Measurements from ENCODE around the gene EEF1AKMT4.

EEF1AKMT4 gene

DNA sequence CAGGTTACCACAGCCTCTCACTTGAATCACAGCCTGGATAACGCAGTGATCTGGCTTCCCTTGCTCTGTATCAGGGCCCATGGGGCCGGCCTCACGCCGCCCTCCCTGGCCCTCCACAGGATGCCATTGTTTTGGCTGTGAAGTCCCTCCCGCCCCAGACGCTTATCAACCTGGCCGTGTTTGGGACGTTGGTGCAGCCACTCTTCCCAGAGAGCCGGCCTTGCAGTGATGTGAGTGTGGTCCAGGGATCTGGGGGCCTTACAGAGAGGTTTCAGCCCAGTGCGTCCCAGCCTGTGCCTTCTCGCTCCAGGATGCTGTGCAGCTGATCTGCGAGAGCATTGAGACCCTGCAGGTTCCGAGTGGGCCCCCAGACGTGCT is 13.4 kb upstream of the EEF1AKMT4 start:
- DNase-seq, result no peak

DNA sequence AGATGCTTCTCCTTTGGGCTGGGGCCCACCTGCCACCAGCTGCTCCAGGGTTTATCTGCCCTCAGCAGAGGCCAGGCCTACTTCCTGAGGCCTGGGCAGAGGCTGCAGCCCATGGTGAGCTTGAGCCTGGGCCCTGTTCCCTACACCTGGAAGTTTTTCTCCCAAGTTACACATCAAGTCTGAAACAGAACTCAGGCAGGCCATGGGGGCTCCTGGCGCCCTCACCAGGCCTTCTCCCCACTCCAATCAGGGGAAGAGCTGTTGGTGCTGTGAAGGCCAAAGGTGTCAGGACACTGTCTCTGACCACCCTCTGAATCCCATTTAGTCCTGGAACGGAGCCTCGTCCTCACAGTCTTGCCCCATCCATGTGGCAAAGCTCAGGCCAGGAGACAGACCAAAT is 12.8 kb upstream of the EEF1AKMT4 start:
- DNase-seq, result no peak

DNA sequence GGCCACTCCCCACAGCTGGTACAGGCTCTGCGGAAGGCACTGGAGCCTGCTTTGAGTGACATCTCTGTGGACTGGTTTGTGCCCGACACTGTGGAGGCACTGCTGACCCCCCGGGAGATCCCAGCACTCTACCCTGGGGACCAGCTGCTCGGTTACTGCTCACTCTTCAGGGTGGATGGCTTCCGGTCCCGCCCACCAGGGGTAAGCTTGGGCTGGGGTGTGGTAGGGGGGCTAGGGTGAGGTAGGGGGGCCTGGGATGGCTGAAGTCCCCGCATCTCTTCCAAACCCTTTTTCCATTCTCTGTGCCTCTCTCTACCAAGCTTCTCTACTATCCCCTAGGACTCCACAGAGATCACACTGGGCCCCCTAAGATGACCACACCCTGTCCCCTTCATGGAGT is 12.3 kb upstream of the EEF1AKMT4 start:
- no peak for DNase-seq

DNA sequence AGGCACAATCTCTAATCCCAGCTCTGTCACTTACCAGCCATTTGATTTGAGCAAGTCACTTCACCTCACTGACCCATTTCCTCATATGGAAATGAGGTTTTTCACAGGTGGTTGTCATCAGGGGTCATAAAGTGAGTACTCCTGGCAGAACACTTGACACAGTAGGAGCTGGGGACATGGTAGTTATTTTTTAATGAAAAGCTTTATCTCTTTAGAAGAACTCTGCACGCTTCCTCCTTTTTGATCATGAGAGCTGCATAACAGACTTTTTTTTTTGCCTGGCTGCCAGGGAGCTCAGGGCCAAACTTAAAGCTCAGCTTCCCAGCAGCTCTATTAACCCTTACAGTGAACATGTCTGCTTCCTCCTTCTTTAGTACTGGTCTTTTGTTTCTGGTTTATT is 11.7 kb upstream of the EEF1AKMT4 start:
- no peak for DNase-seq

DNA sequence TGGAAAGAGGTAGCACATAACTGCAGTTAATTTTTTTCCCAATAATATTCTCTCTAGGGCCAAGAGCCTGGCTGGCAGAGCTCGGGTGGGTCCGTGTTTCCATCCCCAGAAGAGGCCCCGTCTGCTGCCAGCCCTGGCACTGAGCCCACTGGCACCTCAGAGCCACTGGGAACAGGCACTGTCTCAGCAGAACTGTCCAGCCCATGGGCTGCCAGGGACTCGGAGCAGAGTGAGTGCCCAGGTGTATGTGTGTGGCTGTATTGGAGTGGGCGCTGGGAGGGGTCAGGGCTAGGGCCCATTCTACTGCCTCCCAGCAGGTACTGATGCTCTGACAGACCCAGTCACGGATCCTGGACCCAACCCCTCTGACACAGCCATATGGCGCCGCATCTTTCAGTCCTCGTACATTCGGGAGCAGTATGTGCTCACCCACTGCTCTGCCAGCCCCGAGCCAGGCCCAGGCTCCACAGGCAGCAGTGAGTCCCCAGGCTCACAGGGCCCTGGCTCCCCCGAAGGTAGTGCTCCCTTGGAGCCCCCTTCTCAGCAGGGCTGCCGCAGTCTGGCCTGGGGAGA is 11.1 kb upstream of the EEF1AKMT4 start:
- no peak for DNase-seq

DNA sequence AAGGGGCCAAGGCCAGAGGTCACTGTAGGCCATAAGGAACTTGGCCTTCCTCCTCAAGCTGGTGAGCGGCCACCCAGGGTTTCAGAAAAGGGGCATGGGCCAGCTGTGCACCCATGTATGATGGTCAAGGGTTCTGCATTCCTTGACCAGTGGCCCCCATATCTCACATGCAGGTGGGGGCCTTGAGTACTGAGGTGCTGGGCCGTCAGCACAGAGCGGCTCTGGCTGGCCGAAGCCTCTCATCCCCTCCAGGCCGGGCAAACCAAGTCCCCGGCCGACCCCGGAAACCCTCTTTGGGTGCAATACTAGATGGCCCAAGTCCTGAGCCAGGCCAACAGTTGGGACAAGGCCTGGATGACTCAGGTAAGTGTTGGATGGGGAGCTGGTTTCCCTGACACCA is 10.3 kb upstream of the EEF1AKMT4 start:
- no peak for DNase-seq

DNA sequence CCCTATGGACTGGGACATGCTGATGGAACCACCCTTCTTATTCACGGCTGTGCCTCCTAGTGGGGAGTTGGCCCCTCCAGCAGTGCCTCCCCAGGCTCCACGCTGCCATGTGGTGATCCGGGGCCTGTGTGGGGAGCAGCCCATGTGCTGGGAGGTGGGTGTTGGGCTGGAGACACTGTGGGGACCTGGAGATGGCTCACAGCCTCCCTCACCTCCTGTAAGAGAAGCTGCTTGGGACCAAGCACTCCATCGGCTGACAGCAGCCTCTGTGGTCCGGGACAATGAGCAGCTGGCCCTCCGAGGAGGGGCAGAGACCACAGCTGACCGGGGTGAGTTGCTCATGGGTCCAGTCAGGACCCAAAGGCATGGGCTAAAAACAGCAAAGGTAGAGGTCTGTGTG is 9.8 kb upstream of the EEF1AKMT4 start:
- DNase-seq, result no peak

DNA sequence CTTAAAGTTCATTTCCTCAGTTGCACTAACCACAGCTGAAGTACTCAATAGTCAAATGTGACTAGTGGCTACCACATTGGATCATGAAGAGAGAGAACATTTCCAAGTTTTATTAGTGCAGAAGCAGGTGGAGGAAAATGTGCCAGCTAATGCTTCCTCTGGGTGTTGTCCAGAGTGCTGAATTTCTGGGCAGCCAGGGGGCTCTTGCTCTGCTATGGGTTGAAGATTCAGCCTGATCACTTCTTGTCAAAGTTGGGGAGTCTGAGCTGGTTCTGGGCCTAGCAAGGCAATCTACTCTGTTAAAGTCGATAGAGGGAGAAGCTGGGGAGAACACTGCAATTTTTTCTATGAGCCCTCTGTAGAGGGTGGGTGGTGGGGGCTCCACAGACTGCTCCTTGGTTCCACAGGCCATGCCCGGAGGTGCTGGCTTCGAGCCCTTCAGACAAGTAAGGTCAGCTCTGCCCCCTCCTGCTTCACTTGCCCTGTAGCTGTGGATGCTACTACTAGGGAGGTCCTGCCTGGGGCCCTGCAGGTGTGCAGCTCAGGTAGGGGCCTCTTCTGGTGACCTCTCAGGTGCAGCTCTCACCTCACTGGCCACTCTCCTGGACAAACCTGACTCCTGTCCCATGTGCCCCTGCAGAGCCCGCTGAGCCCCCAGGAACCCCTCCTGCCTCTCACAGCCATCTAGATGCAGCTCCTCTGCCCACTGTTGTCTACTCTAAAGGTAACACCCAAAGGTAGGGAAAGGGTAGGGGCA is 8.9 kb upstream of the EEF1AKMT4 start:
- DNase-seq, result peak; percentile 22

DNA sequence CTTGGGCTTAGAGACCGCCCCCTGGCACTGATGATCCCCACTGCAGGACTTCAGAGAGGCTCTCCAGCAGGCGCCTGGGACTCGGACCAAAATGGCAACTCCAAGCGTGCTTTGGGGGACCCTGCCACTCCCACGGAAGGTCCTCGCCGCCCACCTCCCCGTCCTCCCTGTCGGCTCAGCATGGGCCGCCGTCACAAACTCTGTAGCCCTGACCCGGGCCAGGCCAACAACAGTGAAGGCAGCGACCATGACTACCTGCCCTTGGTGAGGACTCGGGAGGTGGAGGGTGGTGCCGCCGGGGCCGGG is 8.4 kb upstream of the EEF1AKMT4 start:
- no peak for DNase-seq

DNA sequence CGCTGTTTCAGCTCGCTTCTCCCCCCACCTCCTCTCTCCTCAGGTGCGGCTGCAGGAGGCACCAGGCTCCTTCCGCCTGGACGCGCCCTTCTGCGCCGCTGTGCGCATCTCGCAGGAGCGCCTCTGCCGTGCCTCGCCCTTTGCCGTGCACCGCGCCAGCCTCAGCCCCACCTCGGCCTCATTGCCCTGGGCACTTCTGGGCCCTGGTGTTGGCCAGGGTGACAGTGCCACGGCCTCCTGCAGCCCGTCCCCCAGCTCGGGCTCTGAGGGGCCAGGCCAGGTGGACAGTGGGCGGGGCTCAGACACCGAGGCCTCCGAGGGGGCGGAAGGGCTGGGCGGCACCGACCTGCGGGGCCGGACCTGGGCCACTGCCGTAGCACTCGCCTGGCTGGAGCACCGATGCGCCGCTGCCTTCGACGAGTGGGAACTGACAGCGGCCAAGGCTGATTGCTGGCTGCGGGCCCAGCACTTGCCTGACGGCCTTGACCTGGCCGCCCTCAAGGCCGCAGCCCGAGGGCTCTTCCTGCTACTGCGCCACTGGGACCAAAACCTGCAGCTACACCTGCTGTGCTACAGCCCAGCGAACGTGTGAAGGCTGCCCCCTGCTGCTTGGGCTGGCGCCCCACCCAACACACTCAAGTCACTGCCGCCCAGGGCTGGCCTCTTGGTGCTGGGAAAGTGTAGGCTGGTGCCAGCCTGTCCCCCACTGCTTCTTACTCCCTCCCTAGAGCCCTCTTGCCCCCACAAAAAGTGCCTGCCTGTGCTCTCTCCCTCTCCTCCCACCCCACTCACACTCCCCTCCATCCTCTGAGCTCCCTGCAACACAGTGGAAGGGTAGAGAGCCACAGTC is 7.8 kb upstream of the EEF1AKMT4 start:
- peak; percentile 25 for DNase-seq

DNA sequence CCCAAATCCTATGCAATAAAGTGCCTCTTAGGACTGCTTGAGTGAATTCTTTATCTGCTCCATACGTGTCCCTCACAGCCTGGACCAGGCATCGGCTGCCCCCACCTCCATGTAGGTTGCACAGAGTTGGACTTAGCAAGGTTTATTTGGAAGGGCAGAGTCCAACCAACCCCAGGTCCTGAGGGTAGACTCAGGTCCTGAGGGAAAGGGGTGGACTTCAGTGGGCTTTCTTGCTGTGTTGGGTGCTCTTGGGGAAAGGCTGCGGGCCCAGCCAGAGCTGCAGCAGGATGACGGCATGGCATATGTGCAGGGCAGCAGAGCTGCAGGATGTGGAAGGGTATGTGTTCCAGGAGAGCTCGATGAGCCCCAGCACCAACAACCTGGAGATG is 7.2 kb upstream of the EEF1AKMT4 start:
- no peak for DNase-seq

DNA sequence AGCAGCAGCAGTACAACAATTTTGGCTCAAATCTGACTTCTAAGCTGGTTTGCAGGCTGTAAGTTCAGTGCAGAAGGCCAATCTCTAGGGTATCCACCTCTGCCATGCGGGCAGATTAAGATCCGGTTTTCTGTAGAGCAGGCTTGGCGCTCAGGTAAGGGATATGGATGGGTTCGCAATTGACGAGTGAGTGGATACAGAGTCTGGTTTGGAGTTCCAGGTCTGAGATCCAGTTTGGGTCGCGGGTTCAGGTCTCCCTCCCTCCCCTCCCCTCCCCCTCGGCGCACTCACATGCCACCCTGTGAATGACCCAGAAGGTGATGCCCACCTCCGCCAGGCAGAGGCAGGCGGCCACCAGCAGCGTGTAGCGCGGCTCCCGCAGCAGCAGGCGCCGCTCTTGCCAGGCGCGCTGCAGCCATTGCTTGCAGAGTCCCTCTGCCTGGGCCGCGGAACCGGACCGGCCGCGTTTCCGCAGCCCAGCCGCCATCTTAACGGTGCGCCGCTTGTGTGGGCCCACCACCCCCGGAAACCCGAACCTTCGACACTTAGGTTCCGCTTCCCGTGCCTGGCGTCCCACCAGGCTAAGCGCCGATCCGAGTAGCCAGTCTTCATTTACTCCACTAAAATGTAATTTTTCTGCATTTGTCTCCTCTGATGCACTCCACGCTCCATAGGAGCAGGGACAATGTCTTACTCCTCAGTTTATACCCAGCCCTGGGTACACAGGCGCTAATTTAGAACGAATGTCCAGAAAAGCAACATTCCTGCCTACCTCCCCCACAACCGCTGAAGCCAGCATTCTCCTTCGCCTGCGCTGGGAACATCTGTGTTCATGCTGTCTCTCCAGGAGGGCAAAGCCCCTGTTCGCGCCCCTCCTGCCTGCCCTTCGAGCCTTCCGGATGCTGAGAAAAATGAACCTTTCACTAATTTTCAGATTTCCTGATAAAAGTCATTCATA is 739 bp upstream of the EEF1AKMT4 start, which contains the start of gene ALG3:
TSS of gene ALG3 (minus strand) at position 509 of the 958 bp plus-strand sequence. CDS start at position 487, 22 bp downstream.
- peak; percentile 89 for DNase-seq

DNA sequence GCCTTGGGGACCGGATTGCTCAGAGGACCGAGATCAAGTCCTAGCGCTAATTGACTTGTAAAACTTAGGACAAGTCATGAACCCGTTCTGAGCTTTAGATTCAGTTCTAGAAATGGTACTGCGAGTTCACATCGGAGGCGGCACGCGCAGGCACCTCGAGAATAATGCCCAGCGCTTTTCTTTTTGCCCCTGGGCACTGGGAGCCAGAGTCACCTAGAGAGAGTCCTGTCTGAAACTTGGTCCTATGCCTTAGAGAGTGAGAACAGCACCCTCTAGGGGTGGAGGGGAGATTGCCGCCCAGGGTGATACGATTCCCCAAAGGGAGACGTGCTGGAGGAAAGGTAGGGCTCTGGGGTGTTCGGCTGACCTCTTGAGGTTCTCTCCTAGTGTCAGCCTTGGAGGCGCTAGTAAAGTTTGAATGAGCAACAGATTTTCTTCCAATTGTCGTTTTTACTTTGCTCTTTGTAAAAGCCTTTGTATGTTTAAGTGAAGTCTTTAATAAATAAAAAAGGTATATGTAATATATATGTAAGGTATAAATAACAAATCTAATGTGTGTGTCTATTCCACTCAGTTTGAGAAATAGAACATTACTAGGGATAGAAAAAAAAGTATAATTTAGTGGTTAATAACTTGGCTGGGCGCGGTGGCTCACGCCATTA is 826 bp downstream of the EEF1AKMT4 start:
- DNase-seq, result peak; percentile 85

DNA sequence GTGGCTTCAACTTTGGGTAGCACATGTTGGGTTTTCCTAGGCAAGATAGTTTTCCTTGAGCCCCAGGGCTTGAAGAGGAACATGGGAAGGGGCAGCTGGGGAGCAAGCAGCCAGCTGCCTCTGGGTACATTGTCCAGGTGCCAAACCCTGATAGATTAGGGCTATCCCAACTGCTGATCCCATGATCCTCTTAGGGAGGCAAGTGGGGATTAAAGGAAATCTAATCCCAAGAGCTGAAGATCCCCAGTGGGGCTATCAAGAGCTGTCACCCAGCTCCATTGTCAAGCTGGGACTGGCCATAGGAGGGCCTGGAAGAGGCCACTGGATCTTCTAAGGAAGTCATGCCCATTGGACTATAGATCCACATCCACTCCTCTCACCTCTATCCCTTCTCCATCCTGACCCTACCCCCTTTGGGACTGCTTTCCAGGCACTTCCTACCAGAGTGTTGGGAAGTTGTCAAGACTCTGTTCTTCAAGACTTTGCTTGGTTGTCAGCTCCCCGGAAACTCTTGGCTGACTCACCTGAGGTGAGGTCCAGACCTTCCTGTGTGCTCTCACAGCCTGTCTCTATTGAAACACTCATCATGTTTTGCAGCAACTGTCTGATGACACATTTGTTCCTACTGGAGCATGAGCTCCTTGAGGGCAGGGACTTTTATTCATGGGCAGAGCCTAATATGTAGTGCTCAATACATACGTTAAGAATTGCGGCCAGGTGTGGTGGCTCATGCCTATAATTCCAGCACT is 6.0 kb downstream of the EEF1AKMT4 start:
- no peak for DNase-seq

DNA sequence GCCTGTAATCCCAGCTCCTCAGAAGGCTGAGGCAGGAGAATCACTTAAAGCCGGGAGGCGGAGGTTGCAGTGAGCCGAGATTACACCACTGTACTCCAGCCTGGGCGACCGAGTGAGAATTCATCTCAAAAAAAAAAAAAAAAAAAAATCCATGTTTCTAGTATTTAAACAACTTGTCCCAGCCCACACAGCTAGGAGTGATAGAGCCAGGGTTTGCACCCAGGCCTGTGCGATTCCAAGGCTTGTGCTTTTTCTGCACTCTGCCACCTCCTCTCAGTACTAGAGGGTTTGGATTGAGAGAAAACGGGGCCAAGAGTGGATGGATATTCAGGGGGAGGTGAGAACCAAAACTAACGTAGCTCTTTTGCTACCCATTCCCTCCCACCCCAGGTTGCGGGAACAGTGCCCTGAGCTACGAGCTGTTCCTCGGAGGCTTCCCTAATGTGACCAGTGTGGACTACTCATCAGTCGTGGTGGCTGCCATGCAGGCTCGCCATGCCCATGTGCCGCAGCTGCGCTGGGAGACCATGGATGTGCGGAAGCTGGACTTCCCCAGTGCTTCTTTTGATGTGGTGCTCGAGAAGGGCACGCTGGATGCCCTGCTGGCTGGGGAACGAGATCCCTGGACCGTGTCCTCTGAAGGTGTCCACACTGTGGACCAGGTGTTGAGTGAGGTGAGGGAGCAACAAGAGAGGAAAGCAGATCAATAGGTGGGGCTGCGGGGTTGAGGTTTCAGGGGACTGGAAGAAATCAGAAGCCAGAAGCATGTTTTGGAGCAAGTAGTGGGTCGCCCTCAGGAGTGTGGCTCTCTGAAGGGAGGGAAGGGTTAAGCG is 7.8 kb downstream of the EEF1AKMT4 start:
- DNase-seq, result no peak

DNA sequence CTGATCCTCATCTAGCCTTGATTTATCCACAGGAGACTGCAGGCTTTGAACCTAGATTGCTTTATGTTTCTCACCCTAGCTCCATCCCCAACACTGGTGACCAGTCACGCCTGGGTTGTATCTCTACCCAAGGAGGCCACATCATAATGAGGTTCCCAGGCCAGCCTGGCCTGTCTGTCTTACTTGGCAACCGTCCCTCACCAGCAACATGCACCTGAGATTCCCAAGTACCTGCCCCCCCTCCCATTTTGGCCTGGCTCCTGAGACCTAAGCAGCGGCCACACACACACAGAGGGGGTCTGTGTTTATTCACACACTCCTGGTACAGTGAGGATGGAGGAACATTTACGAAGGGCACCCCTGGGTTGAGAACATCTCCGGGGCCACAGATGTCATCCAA is 9.5 kb downstream of the EEF1AKMT4 start:
- no peak for DNase-seq

DNA sequence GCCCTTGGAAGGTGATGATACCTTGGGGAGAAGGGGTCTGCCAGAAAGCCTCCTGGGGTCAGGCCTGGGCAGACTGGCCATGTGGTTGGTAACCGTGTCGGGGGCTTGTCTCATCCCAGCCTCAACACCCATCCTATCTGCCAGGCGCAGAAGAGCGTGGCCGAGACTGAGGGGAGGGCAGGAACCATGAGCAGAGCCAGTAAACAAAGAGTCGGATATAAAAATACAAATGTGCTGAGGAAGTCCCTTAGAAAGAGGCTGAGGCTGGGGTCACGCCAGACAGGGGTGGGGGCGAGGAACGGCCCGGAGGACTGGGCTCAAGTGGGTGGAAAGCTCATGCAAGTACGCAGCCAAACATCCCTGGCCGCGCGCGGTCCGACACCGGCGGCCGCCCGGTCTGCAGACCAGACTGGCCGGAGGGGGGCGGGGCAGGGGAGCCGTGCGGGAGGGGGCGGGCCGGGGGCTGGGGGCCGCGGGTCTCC is 10.0 kb downstream of the EEF1AKMT4 start:
- no peak for DNase-seq

DNA sequence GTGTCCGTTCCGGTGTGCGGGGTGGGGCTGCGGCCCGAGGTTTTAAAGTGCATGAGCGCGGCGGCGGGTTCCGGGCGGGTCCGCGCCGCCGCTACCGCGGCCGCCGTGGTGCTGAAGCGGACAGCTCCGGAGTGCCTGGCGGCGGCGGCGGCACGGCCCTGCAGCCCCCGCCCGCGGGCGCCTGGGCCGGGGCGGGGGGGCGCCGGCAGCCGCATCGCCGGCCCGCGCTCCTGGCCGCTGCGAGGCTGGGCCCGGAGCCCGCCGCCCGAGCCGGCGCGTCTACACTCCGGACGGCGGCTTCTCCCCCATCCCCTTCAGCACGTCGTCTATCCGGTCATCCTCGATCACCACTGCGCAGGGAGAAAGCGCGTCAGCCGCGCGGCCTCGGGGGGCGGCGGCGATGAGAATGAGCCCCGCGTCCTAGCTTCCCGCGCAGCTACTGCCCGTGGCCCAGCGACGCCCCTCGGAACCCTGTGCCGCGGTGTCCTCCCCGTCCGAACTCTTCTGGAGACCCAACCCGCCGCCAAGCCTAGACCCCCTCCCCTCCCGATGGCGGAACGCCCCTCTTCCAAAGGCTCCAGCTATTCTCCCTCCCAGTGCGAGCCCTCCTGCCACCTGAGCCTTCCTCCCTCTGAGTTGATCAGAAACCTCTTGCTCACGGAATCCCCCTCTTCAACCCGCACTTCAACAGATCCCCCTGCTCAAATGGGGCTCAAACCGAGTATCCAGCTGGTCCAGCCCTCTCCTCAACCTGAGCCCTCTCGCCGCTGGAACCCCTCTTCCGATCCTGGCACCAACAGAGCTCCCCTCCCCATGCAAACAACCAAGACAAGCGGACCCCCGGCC is 10.6 kb downstream of the EEF1AKMT4 start:
- peak; percentile 38 for DNase-seq

DNA sequence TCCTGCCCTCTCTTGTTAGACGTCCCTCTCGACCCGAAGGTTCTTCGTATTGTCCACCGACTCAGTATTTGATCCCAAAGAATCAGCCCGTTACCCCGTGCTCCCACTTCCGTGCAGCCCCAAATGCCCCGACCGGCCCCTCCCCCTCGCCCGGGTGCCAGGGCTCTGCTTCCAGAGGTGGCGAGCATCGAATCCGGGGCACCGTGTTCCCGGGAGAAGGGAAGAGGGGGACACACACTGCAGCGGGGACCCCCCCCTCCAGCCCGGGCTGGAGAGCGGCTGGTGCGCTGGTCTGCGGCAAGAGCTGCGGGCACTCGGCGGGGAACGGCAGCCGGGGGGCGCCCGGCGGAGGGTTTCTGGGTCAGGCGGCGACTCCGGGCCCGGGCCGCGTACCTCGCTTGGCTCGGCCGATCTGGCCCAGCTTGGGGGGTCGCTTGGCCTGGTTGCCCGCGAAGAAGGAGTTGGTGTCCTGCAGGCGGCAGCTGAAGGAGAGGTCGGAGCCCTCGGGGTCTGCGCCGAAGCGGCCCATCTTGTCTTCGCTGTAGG is 11.3 kb downstream of the EEF1AKMT4 start:
- DNase-seq, result no peak

Data from fibroblast of skin of right biceps (primary cell).